CD4-positive, alpha-beta T cell treated with Interleukin-21 for 1 hour (primary cell): ENCODE data around the gene CERS6.
"Not testable (repeated sequence)": the region's sequence is repeated elsewhere in the genome, so short reads cannot be mapped to it uniquely, and the experiment has no call there.

Source experiments
- DNase-seq: peaks from one replicate; pipeline ENCODE4 v3.0.0-alpha.2; 2020

Gene CERS6

DNA sequence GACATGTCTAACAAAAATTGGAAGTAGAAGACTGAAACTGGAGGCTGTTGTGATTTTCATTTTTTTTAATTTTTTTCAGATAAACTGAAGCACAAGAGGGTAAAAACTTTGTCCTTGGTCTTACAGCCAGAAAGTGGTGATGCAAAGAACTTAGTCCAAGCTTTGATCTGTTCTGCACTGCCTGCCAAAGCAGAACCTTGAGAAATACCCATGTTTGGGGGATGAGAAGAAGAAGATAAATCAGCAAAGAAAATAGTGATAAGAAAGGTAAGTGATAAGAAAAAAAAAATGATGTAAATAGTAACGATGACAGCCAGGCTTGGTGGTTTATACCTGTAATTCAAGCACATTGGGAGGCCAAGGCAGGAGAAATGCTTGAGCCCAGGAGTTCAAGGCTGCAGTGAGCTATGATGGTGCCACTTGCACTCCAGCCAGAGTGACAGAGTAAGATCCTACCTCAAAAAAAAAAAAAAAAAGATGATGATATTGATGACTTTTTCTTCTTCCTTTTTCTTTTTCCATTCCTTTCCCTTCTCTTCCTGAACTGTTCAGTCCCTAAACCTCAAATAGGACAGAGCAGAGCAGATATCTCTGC is 331.8 kb downstream of the CERS6 start:
- no peak for DNase-seq

- DNase-seq, result no peak
Observed at GRCh38 chr2:168789776-168790175, 333.7 kb downstream of the CERS6 start.

DNA sequence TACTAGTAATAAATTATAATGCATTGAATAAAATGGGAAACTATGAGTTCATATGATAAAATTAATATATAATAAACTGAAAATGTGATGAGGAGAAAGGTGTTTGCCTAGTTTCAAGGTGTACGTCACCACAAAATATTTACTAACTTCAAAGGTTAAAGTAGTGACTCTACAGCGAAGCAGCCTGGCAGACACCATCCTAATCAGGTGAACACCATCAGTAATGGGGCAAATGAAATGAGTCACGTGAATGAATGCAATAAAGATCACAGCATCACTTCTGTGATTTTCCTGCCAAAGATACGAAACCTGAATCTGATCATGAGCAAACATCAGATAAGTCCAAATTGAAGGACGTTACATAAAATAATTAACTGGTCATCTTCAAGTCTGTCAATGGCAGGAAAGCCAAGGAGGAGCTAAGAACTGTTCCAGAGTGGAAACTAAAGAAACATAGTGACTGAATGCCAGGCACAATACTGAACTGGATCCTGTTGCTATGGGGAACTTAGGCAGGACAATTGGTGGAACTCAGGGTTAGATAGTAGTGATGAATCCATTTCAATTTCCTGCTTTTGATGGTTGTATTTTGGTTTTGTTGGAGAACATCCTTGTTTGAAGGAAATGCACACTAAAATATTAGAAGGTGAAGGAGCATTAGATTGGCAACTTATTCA is 334.3 kb downstream of the CERS6 start:
- DNase-seq, result no peak

DNA sequence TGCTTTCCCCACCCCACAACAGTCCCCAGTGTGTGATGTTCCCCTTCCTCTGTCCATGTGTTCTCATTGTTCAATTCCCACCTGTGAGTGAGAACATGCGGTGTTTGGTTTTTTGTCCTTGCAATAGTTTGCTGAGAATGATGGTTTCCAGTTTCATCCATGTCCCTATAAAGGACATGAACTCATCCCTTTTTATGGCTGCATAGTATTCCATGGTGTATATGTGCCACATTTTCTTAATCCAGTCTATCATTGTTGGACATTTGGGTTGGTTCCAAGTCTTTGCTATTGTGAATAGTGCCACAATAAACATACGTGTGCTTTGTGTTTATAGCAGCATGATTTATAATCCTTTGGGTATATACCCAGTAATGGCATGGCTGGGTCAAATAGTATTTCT is 335.1 kb downstream of the CERS6 start:
- DNase-seq, result not testable (repeated sequence)

GRCh38 chr2:168793596-168793995 is 337.5 kb downstream of the CERS6 start:
- DNase-seq, result no peak

DNA sequence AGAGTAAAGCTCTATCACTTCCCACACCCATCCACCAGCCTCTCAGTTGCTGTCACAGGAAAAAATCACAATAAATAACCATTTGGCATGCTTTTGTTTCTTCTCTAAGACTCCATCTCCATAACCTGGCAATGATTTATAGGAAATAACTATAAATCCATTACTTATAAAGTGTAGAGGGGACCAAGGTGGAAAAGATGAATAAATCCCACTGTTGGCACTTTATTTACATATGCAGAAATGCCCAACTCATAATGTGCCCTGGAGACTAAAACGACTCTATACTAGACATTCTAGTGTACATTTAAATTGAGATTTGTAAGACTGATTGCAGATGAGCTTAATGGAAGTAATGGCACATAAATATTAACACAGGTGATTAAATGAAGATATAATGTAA is 338.9 kb downstream of the CERS6 start:
- DNase-seq, result no peak

DNA sequence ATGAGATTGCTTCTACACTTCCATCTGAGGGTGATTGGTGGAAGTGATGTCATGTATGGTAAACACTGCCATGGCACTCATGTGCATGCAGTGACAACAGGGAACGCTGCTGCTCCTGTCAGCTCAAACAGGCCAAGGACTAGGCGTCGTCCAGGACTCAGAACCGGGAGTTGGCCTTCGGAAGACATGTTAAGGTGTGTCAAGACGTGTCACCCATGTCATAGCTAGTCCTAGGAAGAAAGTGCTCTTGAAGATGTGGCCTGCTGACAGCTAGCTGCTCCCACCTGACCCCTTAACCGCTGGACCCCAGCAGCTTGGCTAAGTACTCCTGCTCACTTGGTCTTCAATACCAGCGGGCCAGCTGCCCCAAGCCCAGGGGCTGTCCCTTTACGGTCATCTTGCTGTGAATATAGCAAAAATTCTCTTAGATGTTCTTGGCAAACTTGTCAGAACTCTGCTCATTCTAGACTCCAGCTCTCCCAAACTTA is 340.1 kb downstream of the CERS6 start:
- no peak for DNase-seq

GRCh38 chr2:168796583-168797285 is 340.7 kb downstream of the CERS6 start:
- no peak for DNase-seq

DNA sequence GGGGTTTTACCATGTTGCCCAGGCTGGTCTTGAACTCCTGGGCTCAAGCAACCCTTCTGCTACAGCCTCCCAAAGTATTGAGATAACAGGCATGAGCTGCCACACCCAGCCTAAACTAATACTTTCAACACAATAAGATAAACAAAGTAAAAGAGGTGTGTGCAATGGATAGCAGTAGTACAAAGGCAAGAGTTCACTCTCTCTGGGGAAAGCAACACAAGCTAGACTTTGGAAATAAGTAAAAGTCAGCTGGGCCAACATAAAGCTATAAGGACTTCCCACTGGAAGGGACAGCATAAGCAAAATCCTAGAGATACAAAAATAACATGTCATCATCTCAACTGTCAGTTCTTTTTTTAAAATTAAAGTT is 341.2 kb downstream of the CERS6 start:
- DNase-seq, result no peak

DNA sequence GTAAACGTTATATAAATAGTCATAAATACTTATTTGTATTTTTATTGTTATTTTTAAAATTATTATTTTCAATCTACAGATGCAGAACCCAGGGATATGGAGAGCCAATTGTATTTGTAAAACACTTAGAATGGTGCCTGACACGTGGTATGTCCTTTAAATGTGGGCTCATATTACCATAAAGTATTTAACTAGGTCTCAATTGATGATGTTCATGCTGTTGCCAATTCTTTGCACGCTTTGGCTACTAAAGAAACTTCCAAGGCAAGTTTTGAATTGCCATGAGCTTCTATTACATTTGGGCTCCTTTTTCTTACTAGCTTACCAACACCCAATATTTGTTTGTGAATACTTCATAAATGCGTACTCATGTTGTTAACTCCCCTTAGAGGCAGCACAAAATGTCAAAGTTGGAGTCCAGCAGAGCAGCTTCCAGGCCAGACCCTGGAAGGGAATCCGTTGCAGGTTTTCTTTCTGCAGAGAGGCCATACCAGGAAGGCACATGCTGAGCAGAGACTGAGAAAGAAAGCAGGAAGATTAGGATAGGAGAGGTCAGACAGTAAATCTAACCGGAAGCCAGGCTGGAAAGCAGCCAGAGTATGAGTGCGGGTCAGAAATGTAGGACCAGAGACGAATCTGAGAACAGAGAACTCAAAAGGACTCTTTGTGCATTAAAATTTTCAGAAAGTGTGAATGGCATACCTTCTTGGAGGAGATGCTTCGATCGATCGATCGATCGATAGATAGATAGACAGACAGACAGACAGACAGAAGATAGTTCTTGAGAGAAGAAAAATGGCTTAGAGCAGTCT is 342.2 kb downstream of the CERS6 start:
- DNase-seq, result no peak

GRCh38 chr2:168798888-168799410 is 342.9 kb downstream of the CERS6 start:
- no peak for DNase-seq

DNA sequence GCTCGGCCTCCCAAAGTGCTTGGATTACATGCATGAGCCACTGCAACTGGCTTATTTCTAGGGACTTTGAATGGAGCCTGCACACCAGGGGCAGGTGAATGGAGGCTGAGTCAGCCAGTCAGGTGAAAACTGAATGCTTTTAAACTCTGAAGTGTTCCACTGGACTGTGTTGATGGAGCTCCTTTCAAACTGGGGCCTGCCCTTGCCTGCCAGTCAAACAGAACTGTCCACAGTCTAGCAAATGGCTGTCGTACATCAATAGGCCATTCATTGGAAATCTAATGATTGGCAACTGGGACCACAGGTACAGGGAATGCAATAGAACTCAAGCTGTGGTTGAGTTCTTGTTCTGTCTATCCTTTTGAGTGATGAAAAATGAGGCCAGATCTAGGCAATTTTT is 345.4 kb downstream of the CERS6 start:
- no peak for DNase-seq

GRCh38 chr2:168801961-168802858 is 346.1 kb downstream of the CERS6 start, which contains the start of gene NOSTRIN:
Gene NOSTRIN (plus strand): TSS chr2:168802637. CDS start chr2:168802647, 10 bp downstream.
- DNase-seq, result no peak

DNA sequence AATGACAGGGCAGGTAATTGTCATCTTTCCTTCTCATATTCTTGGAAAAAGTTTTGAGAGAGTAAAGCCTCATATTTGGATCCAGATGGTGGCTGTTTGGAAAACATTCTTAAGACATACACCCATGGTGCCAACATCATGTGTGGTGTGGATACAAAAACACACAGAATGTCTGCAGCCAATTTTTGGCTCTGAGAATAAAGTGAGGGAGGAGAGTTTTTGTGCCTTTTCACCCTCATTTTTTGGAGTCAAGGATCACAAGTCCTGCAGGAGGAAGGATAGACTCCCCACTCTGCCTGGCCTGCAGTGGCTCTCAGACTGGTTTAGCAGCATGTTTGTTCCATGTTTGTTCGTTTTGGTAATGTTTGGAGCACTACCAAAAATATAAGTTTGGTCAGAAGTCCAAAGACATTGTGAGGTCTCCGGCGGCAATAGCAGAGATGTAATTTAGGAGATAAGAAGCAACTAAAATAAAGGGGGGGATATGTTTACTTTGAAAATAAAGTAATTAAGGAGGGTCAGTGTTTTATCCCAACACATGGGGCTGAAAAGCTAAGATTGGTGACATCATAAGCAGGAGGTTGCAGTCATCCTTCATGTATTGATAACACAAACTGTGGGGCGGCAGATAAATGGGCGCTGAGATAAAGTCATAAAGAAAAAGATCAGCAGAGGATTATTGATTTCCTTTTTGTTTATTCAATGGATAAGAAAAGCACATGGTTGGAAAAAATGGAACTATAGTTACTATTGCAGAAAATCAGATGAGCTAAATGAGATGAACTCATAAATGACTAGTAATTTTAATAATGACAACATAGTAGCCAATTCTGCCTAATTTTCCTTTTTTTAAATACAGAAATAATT is 347.0 kb downstream of the CERS6 start:
- no peak for DNase-seq

DNA sequence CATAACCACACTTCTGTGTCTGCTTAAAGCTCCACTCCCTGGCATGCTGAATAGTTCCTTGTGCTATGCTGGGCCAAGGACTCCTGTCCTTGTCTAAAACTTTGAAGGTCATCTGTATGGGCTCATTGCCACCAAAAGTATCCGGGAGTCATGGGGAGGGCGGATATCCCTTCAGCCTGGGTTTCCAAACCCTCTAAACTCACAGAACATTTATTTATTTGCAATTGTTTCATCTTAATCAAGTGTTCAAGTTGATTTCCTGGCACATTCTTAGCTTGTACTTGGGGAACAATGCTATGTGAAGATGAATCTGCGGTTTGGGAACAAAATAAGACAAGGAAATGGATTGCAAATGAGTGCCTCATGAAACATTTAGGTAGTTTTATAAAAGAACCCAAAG is 348.1 kb downstream of the CERS6 start:
- no peak for DNase-seq

DNA sequence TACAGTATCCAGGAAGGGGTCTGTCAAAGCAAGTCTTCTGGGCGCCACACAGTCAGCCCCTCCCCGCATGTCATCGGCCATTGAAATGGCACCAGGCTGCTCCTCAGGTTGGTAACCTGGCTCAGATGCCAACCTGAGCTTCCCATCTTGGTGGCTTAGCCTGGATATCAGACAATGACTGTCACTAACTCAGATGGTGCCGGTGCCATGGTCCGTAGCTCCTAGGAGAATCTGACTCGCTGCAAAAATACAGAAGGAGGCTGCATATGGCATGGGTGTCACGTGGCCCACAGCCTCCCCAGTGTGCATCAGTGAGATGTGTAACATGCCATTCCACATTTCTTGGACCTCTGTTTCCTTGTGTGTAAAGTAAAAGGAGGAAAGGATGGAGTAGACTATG is 349.5 kb downstream of the CERS6 start:
- DNase-seq, result no peak

- DNase-seq, result no peak
Observed at GRCh38 chr2:168809537-168809936, 353.5 kb downstream of the CERS6 start.

GRCh38 chr2:168810235-168810634 is 354.2 kb downstream of the CERS6 start:
- no peak for DNase-seq

DNA sequence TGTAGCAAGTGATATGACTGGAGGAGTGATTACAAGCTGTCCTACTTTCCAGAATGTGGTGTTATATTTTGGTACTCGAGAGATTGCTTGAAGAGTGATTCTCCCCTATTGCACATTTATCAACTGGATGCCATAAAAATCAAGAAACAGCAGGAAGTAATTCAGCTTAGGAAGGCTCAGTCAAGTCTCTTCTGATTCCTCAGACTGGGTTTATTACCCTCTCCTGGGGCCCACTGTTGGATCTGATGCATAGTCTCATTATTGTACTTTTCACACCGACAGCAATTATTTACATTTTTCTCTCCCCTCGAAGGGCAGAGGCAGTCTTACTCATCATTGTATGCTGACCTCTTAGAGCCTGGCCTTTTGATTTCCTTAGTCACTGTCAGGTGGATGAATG is 355.6 kb downstream of the CERS6 start:
- no peak for DNase-seq

DNA sequence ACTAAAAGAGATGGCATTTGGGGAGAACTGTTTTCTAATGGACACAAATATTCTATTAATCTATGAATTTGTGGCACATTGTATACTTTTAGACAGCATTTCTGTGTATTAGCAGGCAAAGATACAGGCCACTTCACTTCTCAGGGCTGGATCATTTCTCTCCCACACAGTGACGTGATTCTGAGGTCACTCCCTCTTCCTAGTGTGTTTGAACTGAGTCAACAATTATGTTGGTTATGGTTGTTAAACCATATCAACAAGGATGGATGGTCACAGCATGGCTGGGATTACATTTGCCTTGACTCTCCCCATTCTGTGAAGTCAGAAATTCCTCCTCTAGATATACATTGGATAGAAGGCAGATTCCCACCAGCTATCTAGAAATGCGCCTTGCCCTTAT is 358.0 kb downstream of the CERS6 start:
- no peak for DNase-seq
